ENCODE measurements around the gene HSDL1.

Gene HSDL1

DNA sequence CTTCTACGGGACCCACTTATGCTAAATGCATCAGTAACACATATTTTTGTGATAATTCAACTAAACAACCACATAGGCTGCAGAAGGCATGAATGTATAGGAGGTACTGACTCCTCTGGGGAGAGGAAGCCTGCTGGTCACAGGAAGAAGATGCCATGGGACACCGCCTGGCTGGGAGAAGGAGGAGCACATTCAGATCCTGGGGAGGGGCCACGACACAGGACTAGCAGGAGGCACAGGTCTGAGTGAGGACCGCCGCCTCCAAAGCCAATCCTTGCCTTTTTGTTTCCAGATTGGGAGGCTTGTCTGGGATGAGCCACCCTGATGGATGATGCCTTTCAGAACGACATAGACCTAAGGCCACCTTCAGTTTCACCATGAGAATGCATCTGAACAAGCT, 62.9 kb downstream of the HSDL1 start:
- TF ChIP-seq, protein P1, sequence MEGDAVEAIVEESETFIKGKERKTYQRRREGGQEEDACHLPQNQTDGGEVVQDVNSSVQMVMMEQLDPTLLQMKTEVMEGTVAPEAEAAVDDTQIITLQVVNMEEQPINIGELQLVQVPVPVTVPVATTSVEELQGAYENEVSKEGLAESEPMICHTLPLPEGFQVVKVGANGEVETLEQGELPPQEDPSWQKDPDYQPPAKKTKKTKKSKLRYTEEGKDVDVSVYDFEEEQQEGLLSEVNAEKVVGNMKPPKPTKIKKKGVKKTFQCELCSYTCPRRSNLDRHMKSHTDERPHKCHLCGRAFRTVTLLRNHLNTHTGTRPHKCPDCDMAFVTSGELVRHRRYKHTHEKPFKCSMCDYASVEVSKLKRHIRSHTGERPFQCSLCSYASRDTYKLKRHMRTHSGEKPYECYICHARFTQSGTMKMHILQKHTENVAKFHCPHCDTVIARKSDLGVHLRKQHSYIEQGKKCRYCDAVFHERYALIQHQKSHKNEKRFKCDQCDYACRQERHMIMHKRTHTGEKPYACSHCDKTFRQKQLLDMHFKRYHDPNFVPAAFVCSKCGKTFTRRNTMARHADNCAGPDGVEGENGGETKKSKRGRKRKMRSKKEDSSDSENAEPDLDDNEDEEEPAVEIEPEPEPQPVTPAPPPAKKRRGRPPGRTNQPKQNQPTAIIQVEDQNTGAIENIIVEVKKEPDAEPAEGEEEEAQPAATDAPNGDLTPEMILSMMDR (conservative IDR thresholded peaks at IDR 0.05): no peak
- H3K27ac ChIP-seq: no peak overlapping the region

- no peak overlapping the region for H3K27ac ChIP-seq
- TF ChIP-seq, protein P1 (conservative IDR thresholded peaks at IDR 0.05): no peak
Observed at GRCh38 chr16:84081446-84081989, 63.5 kb downstream of the HSDL1 start.

GRCh38 chr16:84080813-84081212, 64.2 kb downstream of the HSDL1 start:
- TF ChIP-seq, protein P1 (conservative IDR thresholded peaks at IDR 0.05): no peak
- peak overlapping the region; percentile 48; the same call in 1 of the 2 replicates for H3K27ac ChIP-seq

DNA sequence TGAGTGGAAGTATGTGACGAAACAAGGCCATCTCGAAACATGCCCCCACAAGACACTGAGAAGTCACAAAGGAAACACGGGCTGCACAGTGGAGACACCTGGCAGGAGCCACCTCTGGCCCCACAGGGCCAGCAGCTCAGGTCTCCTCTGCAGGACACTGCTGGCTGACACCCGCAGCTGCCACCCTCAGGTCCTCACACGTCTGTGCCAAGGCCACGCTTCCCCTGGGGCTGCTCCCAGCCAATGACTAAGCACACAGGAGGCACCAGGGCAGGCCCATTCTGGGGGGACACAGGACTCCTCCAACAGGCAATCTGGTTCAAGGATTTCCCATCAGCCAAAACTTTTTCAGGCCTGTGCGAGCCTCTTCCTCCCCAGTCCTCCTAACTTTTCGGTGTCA, 64.6 kb downstream of the HSDL1 start:
- TF ChIP-seq, protein P1 (conservative IDR thresholded peaks at IDR 0.05): no peak
- H3K27ac ChIP-seq: peak overlapping the region; percentile 48; the same call in 1 of the 2 replicates

- H3K27ac ChIP-seq: peak overlapping the region; percentile 48
- TF ChIP-seq, protein P1 (conservative IDR thresholded peaks at IDR 0.05): no peak
Observed at GRCh38 chr16:84079664-84080063, 65.3 kb downstream of the HSDL1 start.

DNA sequence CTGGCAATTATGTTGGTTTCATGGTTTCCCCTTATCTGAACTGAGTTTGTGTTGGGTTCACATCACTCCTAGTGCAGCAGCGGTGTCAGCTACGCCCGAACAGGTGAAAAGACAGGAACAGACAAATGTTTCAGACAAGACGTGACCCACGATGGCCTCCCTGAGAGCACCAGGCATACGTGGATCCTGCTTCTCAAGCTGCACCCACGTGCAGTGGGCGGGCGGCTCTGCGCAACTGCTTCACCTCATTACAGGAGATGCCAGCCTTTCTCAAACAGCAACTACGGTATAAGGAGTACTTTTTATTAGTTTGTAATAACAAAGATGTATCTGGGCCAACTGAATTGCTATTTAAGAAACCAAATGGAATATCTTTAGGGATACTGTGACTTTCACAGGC, 69.6 kb downstream of the HSDL1 start:
- TF ChIP-seq, protein P1 (conservative IDR thresholded peaks at IDR 0.05): no peak
- H3K27ac ChIP-seq: no peak overlapping the region

GRCh38 chr16:84074721-84075120, 70.3 kb downstream of the HSDL1 start:
- no peak overlapping the region for H3K27ac ChIP-seq
- TF ChIP-seq, protein P1 (conservative IDR thresholded peaks at IDR 0.05): no peak
